GM12878 (cell line): Measurements from ENCODE around the gene PPDPF. TPM values are rescaled to one million over a fixed set of nuclear protein-coding genes. Genes with fewer than 3 reads are reported as not detected.

ENCODE experiments used
- ATAC-seq: fragments of 200-7000 bp; cut with Tn5 transposase; 3 replicates; pipeline ENCODE4 v1.9.1; 2020; ENCODE audit warnings: mild to moderate bottlenecking, moderate library complexity
- BruUV-seq: library from RNA; stranded (reverse); fragments of 400-500 nt; replicated peaks from 2 replicates; lab custom pipeline; 2021; lab: Mats Ljungman, UMichigan
- CTCF ChIA-PET: fragments of 300-600 bp; sonication (Branson Sonifier 250); formaldehyde crosslinking; extraction: SDS; loops from one replicate; lab custom pipeline; 2021; ENCODE audit warnings: inconsistent platforms; lab: Yijun Ruan, JAX
- POLR2A ChIA-PET: fragments of 350-600 bp; formaldehyde crosslinking; extraction: SDS; loops from one replicate; lab custom pipeline; 2021; ENCODE audit warnings: inconsistent platforms; lab: Charles Lee
- RAD21 ChIA-PET: fragments of 300-600 bp; sonication (Branson Sonifier 250); formaldehyde crosslinking; loops from one replicate; lab custom pipeline; 2023; ENCODE audit warnings: antibody characterized with exemption; ENCODE audit not compliant: unreplicated experiment; lab: Charles Lee
- SMC1A ChIA-PET: fragments of 300-600 bp; sonication (Branson Sonifier 250); formaldehyde crosslinking; loops from one replicate; lab custom pipeline; 2023; ENCODE audit not compliant: unreplicated experiment, uncharacterized antibody; lab: Charles Lee
- DNase-seq: peaks from one replicate; pipeline ENCODE4 v3.0.0-alpha.2; 2011; ENCODE audit warnings: low read depth, low spot score
- FAIRE-seq: peaks from 3 replicates; lab custom pipeline; 2011; peaks lifted over from hg19 to GRCh38; lab: Jason Lieb, UNC
- H2AFZ ChIP-seq: 2 replicates; pipeline ENCODE4 v1.6.0; 2011; ENCODE audit warnings: low read depth, low read length, control low read depth; ENCODE audit not compliant: control insufficient read depth
- H3K27ac ChIP-seq: 2 replicates; pipeline ENCODE4 v1.5.1; 2011; ENCODE audit warnings: control low read depth; ENCODE audit not compliant: control insufficient read depth, insufficient read depth
- H3K27me3 ChIP-seq, 2 experiments: replicated peaks in 1 of 2; 2 replicates each; pipeline versions ENCODE4 v1.6.0 to v1.6.1; 2011; ENCODE audit warnings: low read length in 1 of 2; ENCODE audit not compliant: control insufficient read depth in 2 of 2, insufficient read depth in 2 of 2
- H3K36me3 ChIP-seq, 2 experiments: 2 replicates each; pipeline ENCODE4 v1.5.1; 2011; ENCODE audit warnings: low read length in 1 of 2; ENCODE audit not compliant: control insufficient read depth in 2 of 2, insufficient read depth in 2 of 2
- H3K4me1 ChIP-seq: 2 replicates; pipeline ENCODE4 v1.6.1; 2011; ENCODE audit warnings: mild to moderate bottlenecking, low read length, moderate library complexity, mixed read lengths; ENCODE audit not compliant: control insufficient read depth, insufficient read depth
- H3K4me2 ChIP-seq: 2 replicates; pipeline ENCODE4 v1.6.0; 2011; ENCODE audit warnings: control low read depth; ENCODE audit not compliant: control insufficient read depth, insufficient read depth
- H3K4me3 ChIP-seq: fragments of 200-600 bp; sonication (generic); 2 replicates; pipeline ENCODE4 v1.5.1; 2016
- H3K79me2 ChIP-seq: 2 replicates; pipeline ENCODE4 v1.6.0; 2011; ENCODE audit warnings: low read length; ENCODE audit not compliant: control insufficient read depth, insufficient read depth
- H3K9ac ChIP-seq: 2 replicates; pipeline ENCODE4 v1.8.0; 2011; ENCODE audit warnings: low read length, control low read depth, mixed read lengths; ENCODE audit not compliant: control insufficient read depth, insufficient read depth
- H3K9me3 ChIP-seq: replicated peaks from 3 replicates; pipeline ENCODE4 v1.5.1; 2011; ENCODE audit warnings: mild to moderate bottlenecking, low read length; ENCODE audit not compliant: control insufficient read depth, insufficient read depth
- H4K20me1 ChIP-seq: 2 replicates; pipeline ENCODE4 v1.6.0; 2011; ENCODE audit not compliant: control insufficient read depth, insufficient read depth
- BMI1 ChIP-seq: fragments of 450-650 bp; IDR thresholded peaks from 2 replicates; pipeline ENCODE4 v1.6.1; 2016; ENCODE audit warnings: mild to moderate bottlenecking, moderate library complexity, borderline replicate concordance
- CBFB ChIP-seq: IDR thresholded peaks from 2 replicates; pipeline ENCODE4 v1.6.1; 2016; ENCODE audit warnings: antibody characterized with exemption, low read depth
- E2F4 ChIP-seq: IDR thresholded peaks from 2 replicates; pipeline ENCODE4 v1.6.1; 2012; ENCODE audit warnings: low read depth, low read length, improper control_type of control experiment
- E2F8 ChIP-seq: fragments of 450-650 bp; IDR thresholded peaks from 2 replicates; pipeline ENCODE4 v1.6.1; 2018; ENCODE audit warnings: mild to moderate bottlenecking, low read depth, moderate library complexity; ENCODE audit not compliant: partially characterized antibody
- KAT2A ChIP-seq: conservative IDR thresholded peaks from 2 replicates; pipeline ENCODE4 v1.6.1; 2011; ENCODE audit warnings: low read depth, low read length; ENCODE audit not compliant: control insufficient read depth
- MEF2B ChIP-seq: fragments of 450-650 bp; IDR thresholded peaks from 2 replicates; pipeline ENCODE4 v1.6.1; 2018; ENCODE audit warnings: mild to moderate bottlenecking, moderate library complexity; ENCODE audit not compliant: partially characterized antibody, poor library complexity, severe bottlenecking
- NBN ChIP-seq: fragments of 450-650 bp; IDR thresholded peaks from 2 replicates; pipeline ENCODE4 v1.6.1; 2016
- NFXL1 ChIP-seq: fragments of 450-650 bp; IDR thresholded peaks from 2 replicates; pipeline ENCODE4 v1.6.1; 2017; ENCODE audit warnings: antibody characterized with exemption, mild to moderate bottlenecking, borderline replicate concordance
- NR2C2 ChIP-seq: IDR thresholded peaks from 2 replicates; pipeline ENCODE4 v1.6.1; 2011; ENCODE audit warnings: borderline replicate concordance, low read depth; ENCODE audit not compliant: control insufficient read depth, insufficient read length
- RAD21 ChIP-seq: IDR thresholded peaks from 2 replicates; pipeline ENCODE4 v1.6.1; 2011; ENCODE audit warnings: mild to moderate bottlenecking, low read depth, low read length, moderate library complexity; ENCODE audit not compliant: insufficient read depth
- SREBF2 ChIP-seq: IDR thresholded peaks from 2 replicates; pipeline ENCODE4 v1.6.1; 2012; ENCODE audit warnings: mild to moderate bottlenecking, low read length
- TCF7 ChIP-seq: IDR thresholded peaks from 2 replicates; pipeline ENCODE4 v1.6.1; 2014; ENCODE audit warnings: antibody characterized with exemption, borderline replicate concordance
- YY1 ChIP-seq: IDR thresholded peaks from 2 replicates; pipeline ENCODE4 v1.6.1; 2011; ENCODE audit warnings: low read depth, mild to moderate bottlenecking, low read length
- WGBS: methylation state at CpG from one replicate; pipeline ENCODE4 v1.1.6; 2016; ENCODE audit warnings: low lambda C conversion rate; ENCODE audit not compliant: insufficient replicate concordance, insufficient coverage; ENCODE audit errors: missing lambda C conversion rate; 5-methylcytosine and 5-hydroxymethylcytosine counted together
- in situ Hi-C: fragments of 300-500 bp; cut with MboI; formaldehyde crosslinking; loops from 9 replicates; pipeline ENCODE4 v1.14.3; 2018; ENCODE audit warnings: mixed read lengths
- intact Hi-C: fragments of 100-400 bp; cut with micrococcal nuclease; formaldehyde crosslinking; loops from one replicate; pipeline ENCODE4 v1.14.2; 2022; ENCODE audit not compliant: unreplicated experiment
- polyA plus RNA-seq, 11 experiments: library from polyadenylated mRNA; depleted of rRNA in 4 of 11; unstranded in 6 of 11; stranded (reverse) in 5 of 11; fragments of >200 nt; fragmentation: Nextera tagmentation in 4 of 11; fragmentation: Illumina TruSeq in 1 of 11; extraction: Ambion mirVana in 4 of 11; extraction: Trizol in 1 of 11; gene quantifications; 1 replicate in 1 of 11; 2 replicates in 10 of 11; pipeline versions ENCODE4 v1.2.1 to v1.2.3, GENCODE V29; 2011 to 2016; ENCODE audit warnings: inconsistent platforms in 2 of 11, missing spikeins in 2 of 11, low read depth in 1 of 11
- total RNA-seq, 4 experiments: library from RNA; depleted of rRNA in 3 of 4; stranded (reverse); fragments of >200 nt in 3 of 4; fragmentation: Illumina TruSeq in 1 of 4; extraction: Trizol in 1 of 4; gene quantifications; 2 replicates each; pipeline versions ENCODE4 v1.2.1 to v1.2.3, GENCODE V29; 2013 to 2021

Gene PPDPF
- total and polyA plus RNA-seq, 10 of the 15 experiments (the other 5 are each of a cell fraction or from before 2014, with no cell fraction given): 0.32 to 154 (median 22.8) TPM

- intact Hi-C loops (no loop called here), in situ Hi-C loops (no loop called here)
- WGBS: 45% methylated on average over 33 of the region's 35 CpGs
- DNase-seq (no peak), FAIRE-seq (no peak), ATAC-seq (no peak)
- no peaks in the 10 kb centered on the region for H3K9me3 ChIP-seq
- H3K79me2 ChIP-seq: no peaks in the 10 kb centered on the region
- H3K9ac ChIP-seq: no peak within 1 kb of the TSS
- H3K4me1 ChIP-seq: peaks cover 14% of the 10 kb centered on the region
- H3K27me3 ChIP-seq: no peaks in the 10 kb centered on the region; a peak in 1 of 4 replicates
- no peak within 1 kb of the TSS for H3K27ac ChIP-seq
- ChIA-PET CTCF (no interaction called here), SMC1A (no interaction called here), POLR2A (no interaction called here), RAD21 (interaction anchor here (0.9 kb wide), 1 partner anchor 25 kb away, joined by 3 read pairs; no protein-coding TSS in a partner anchor)
- BruUV-seq: no TSS peak
- no peak within 1 kb of the TSS for H3K4me3 ChIP-seq
- H4K20me1 ChIP-seq: no peaks in the 10 kb centered on the region
- no peak within 1 kb of the TSS for H3K4me2 ChIP-seq
- no peak for TF ChIP-seq KAT2A
- TF ChIP-seq NFXL1: no peak
- no peak for TF ChIP-seq MEF2B
- TF ChIP-seq CBFB: no peak
- TF ChIP-seq BMI1: no peak
- no peak for TF ChIP-seq TCF7
- TF ChIP-seq SREBF2: no peak
- no peak for TF ChIP-seq E2F8
- TF ChIP-seq NBN: no peak
- no peak for TF ChIP-seq NR2C2
- no peak for TF ChIP-seq YY1
- TF ChIP-seq E2F4: no peak
- no peak for TF ChIP-seq RAD21
- TF ChIP-seq, all 136 proteins: peak for 0
- H2AFZ ChIP-seq: no peak within 1 kb of the TSS
- H3K36me3 ChIP-seq: no peaks in the 10 kb centered on the region
Measured at GRCh38 chr20:63547725-63548480, 27.3 kb downstream of the PPDPF start, which contains the start of gene SRMS. Gene SRMS (minus strand): TSS chr20:63547749. CDS start chr20:63547463, 286 bp downstream.
